ENCODE data around the gene IL24.

The IL24 gene

GRCh38 chr1:206875752-206876377 is 21.4 kb upstream of the IL24 start:
- no peaks in the 10 kb centered on the region for H3K4me1 ChIP-seq (ENCODE audit: control insufficient read depth in 5 of 5, insufficient read depth in 5 of 5, low read length in 5 of 5)

GRCh38 chr1:206878456-206878855 is 18.8 kb upstream of the IL24 start:
- H3K27ac ChIP-seq (ENCODE audit: low read depth, low read length) = no peak overlapping the region
- no peaks in the 10 kb centered on the region for H3K36me3 ChIP-seq (ENCODE audit: control insufficient read depth in 5 of 5, insufficient read depth in 5 of 5, low read length in 5 of 5)
- no peak overlapping the region for H3K9ac ChIP-seq (ENCODE audit: low read length in 5 of 5)
- H3K4me1 ChIP-seq (ENCODE audit: control insufficient read depth in 5 of 5, insufficient read depth in 5 of 5, low read length in 5 of 5) = no peaks in the 10 kb centered on the region
- H3K9me3 ChIP-seq (ENCODE audit: control insufficient read depth in 5 of 5, low read length in 5 of 5) = peaks cover 3 to 21% (median 9%) of the 10 kb centered on the region in 5 donors
- H3K4me3 ChIP-seq (ENCODE audit: low read depth in 1 of 5, low read length in 5 of 5) = no peak overlapping the region
- H3K27me3 ChIP-seq (ENCODE audit: control insufficient read depth in 5 of 5, insufficient read depth in 4 of 5, low read length in 5 of 5) = no peaks in the 10 kb centered on the region

More at GRCh38 chr1:206875752-206876377, 21.4 kb upstream of the IL24 start:
- Histone ChIP-seq H3K9ac (ENCODE audit: low read length in 5 of 5) (no peak overlapping the region), H3K36me3 (ENCODE audit: control insufficient read depth in 5 of 5, insufficient read depth in 5 of 5, low read length in 5 of 5) (no peaks in the 10 kb centered on the region), H3K4me3 (ENCODE audit: low read depth in 1 of 5, low read length in 5 of 5) (no peak overlapping the region), H3K27me3 (ENCODE audit: control insufficient read depth in 5 of 5, insufficient read depth in 4 of 5, low read length in 5 of 5) (no peaks in the 10 kb centered on the region), H3K9me3 (ENCODE audit: control insufficient read depth in 5 of 5, low read length in 5 of 5) (peaks cover 3 to 25% (median 9%) of the 10 kb centered on the region in 5 donors), H3K27ac (ENCODE audit: low read depth, low read length) (no peak overlapping the region)

- Histone ChIP-seq H3K36me3 (ENCODE audit: control insufficient read depth in 5 of 5, insufficient read depth in 5 of 5, low read length in 5 of 5) (no peaks in the 10 kb centered on the region), H3K9ac (ENCODE audit: low read length in 5 of 5) (no peak overlapping the region), H3K27ac (ENCODE audit: low read depth, low read length) (no peak overlapping the region), H3K9me3 (ENCODE audit: control insufficient read depth in 5 of 5, low read length in 5 of 5) (peaks cover 3 to 21% (median 9%) of the 10 kb centered on the region in 5 donors), H3K4me1 (ENCODE audit: control insufficient read depth in 5 of 5, insufficient read depth in 5 of 5, low read length in 5 of 5) (peaks cover 0 to 9% (median 8%) of the 10 kb centered on the region in 5 donors), H3K4me3 (ENCODE audit: low read depth in 1 of 5, low read length in 5 of 5) (no peak overlapping the region), H3K27me3 (ENCODE audit: control insufficient read depth in 5 of 5, insufficient read depth in 4 of 5, low read length in 5 of 5) (no peaks in the 10 kb centered on the region)
Measured at GRCh38 chr1:206880314-206880713, 16.9 kb upstream of the IL24 start.

- no peak overlapping the region for H3K27ac ChIP-seq (ENCODE audit: low read depth, low read length)
- H3K9me3 ChIP-seq (ENCODE audit: control insufficient read depth in 5 of 5, low read length in 5 of 5) = peaks cover 3 to 12% (median 7%) of the 10 kb centered on the region in 5 donors
- H3K36me3 ChIP-seq (ENCODE audit: control insufficient read depth in 5 of 5, insufficient read depth in 5 of 5, low read length in 5 of 5) = no peaks in the 10 kb centered on the region
- no peak overlapping the region for H3K4me3 ChIP-seq (ENCODE audit: low read depth in 1 of 5, low read length in 5 of 5)
- no peak overlapping the region for H3K9ac ChIP-seq (ENCODE audit: low read length in 5 of 5)
- H3K27me3 ChIP-seq (ENCODE audit: control insufficient read depth in 5 of 5, insufficient read depth in 4 of 5, low read length in 5 of 5) = no peaks in the 10 kb centered on the region
- peaks cover 0 to 9% (median 8%) of the 10 kb centered on the region in 5 donors for H3K4me1 ChIP-seq (ENCODE audit: control insufficient read depth in 5 of 5, insufficient read depth in 5 of 5, low read length in 5 of 5)
Measured at GRCh38 chr1:206882555-206882954, 14.7 kb upstream of the IL24 start.

- H3K27ac ChIP-seq (ENCODE audit: low read depth, low read length) = no peak overlapping the region
- no peaks in the 10 kb centered on the region for H3K36me3 ChIP-seq (ENCODE audit: control insufficient read depth in 5 of 5, insufficient read depth in 5 of 5, low read length in 5 of 5)
Measured at GRCh38 chr1:206883160-206883559, 14.1 kb upstream of the IL24 start.

GRCh38 chr1:206883876-206884275 is 13.4 kb upstream of the IL24 start:
- H3K27ac ChIP-seq (ENCODE audit: low read depth, low read length) = no peak overlapping the region
- peaks cover 0 to 9% (median 8%) of the 10 kb centered on the region in 5 donors for H3K4me1 ChIP-seq (ENCODE audit: control insufficient read depth in 5 of 5, insufficient read depth in 5 of 5, low read length in 5 of 5)
- no peaks in the 10 kb centered on the region for H3K27me3 ChIP-seq (ENCODE audit: control insufficient read depth in 5 of 5, insufficient read depth in 4 of 5, low read length in 5 of 5)
- H3K9me3 ChIP-seq (ENCODE audit: control insufficient read depth in 5 of 5, low read length in 5 of 5) = no peaks in the 10 kb centered on the region
- H3K9ac ChIP-seq (ENCODE audit: low read length in 5 of 5) = no peak overlapping the region
- H3K4me3 ChIP-seq (ENCODE audit: low read depth in 1 of 5, low read length in 5 of 5) = no peak overlapping the region
- no peaks in the 10 kb centered on the region for H3K36me3 ChIP-seq (ENCODE audit: control insufficient read depth in 5 of 5, insufficient read depth in 5 of 5, low read length in 5 of 5)

More at GRCh38 chr1:206883160-206883559, 14.1 kb upstream of the IL24 start:
- Histone ChIP-seq H3K9ac (ENCODE audit: low read length in 5 of 5) (no peak overlapping the region), H3K4me3 (ENCODE audit: low read depth in 1 of 5, low read length in 5 of 5) (no peak overlapping the region), H3K4me1 (ENCODE audit: control insufficient read depth in 5 of 5, insufficient read depth in 5 of 5, low read length in 5 of 5) (peaks cover 0 to 9% (median 8%) of the 10 kb centered on the region in 5 donors), H3K27me3 (ENCODE audit: control insufficient read depth in 5 of 5, insufficient read depth in 4 of 5, low read length in 5 of 5) (no peaks in the 10 kb centered on the region), H3K9me3 (ENCODE audit: control insufficient read depth in 5 of 5, low read length in 5 of 5) (peaks cover 3 to 6% (median 6%) of the 10 kb centered on the region in 5 donors)

GRCh38 chr1:206885341-206886060 is 11.7 kb upstream of the IL24 start:
- Histone ChIP-seq H3K9ac (ENCODE audit: low read length in 5 of 5) (no peak overlapping the region), H3K36me3 (ENCODE audit: control insufficient read depth in 5 of 5, insufficient read depth in 5 of 5, low read length in 5 of 5) (no peaks in the 10 kb centered on the region), H3K27me3 (ENCODE audit: control insufficient read depth in 5 of 5, insufficient read depth in 4 of 5, low read length in 5 of 5) (no peaks in the 10 kb centered on the region), H3K4me3 (ENCODE audit: low read depth in 1 of 5, low read length in 5 of 5) (no peak overlapping the region), H3K27ac (ENCODE audit: low read depth, low read length) (no peak overlapping the region), H3K9me3 (ENCODE audit: control insufficient read depth in 5 of 5, low read length in 5 of 5) (no peaks in the 10 kb centered on the region), H3K4me1 (ENCODE audit: control insufficient read depth in 5 of 5, insufficient read depth in 5 of 5, low read length in 5 of 5) (peaks cover 3 to 23% (median 16%) of the 10 kb centered on the region in 5 donors)

GRCh38 chr1:206886831-206887230 is 10.4 kb upstream of the IL24 start:
- peaks cover 8 to 30% (median 23%) of the 10 kb centered on the region in 5 donors for H3K4me1 ChIP-seq (ENCODE audit: control insufficient read depth in 5 of 5, insufficient read depth in 5 of 5, low read length in 5 of 5)
- H3K27me3 ChIP-seq (ENCODE audit: control insufficient read depth in 5 of 5, insufficient read depth in 4 of 5, low read length in 5 of 5) = no peaks in the 10 kb centered on the region
- no peak overlapping the region for H3K9ac ChIP-seq (ENCODE audit: low read length in 5 of 5)
- no peaks in the 10 kb centered on the region for H3K9me3 ChIP-seq (ENCODE audit: control insufficient read depth in 5 of 5, low read length in 5 of 5)
- no peak overlapping the region for H3K27ac ChIP-seq (ENCODE audit: low read depth, low read length)
- no peaks in the 10 kb centered on the region for H3K36me3 ChIP-seq (ENCODE audit: control insufficient read depth in 5 of 5, insufficient read depth in 5 of 5, low read length in 5 of 5)
- H3K4me3 ChIP-seq (ENCODE audit: low read depth in 1 of 5, low read length in 5 of 5) = no peak overlapping the region

- H3K27ac ChIP-seq (ENCODE audit: low read depth, low read length) = no peak overlapping the region
- H3K9me3 ChIP-seq (ENCODE audit: control insufficient read depth in 5 of 5, low read length in 5 of 5) = no peaks in the 10 kb centered on the region
- peaks cover 8 to 30% (median 24%) of the 10 kb centered on the region in 5 donors for H3K4me1 ChIP-seq (ENCODE audit: control insufficient read depth in 5 of 5, insufficient read depth in 5 of 5, low read length in 5 of 5)
- no peaks in the 10 kb centered on the region for H3K36me3 ChIP-seq (ENCODE audit: control insufficient read depth in 5 of 5, insufficient read depth in 5 of 5, low read length in 5 of 5)
- no peak overlapping the region for H3K4me3 ChIP-seq (ENCODE audit: low read depth in 1 of 5, low read length in 5 of 5)
- H3K27me3 ChIP-seq (ENCODE audit: control insufficient read depth in 5 of 5, insufficient read depth in 4 of 5, low read length in 5 of 5) = no peaks in the 10 kb centered on the region
- no peak overlapping the region for H3K9ac ChIP-seq (ENCODE audit: low read length in 5 of 5)
Measured at GRCh38 chr1:206887701-206888100, 9.5 kb upstream of the IL24 start.

Data from subcutaneous abdominal adipose tissue (tissue), 5 donors.